ENCODE results near the gene RASGRP4.
"Not testable (repeated sequence)": the region's sequence is repeated elsewhere in the genome, so short reads cannot be mapped to it uniquely, and the experiment has no call there.

Gene RASGRP4, protein sequence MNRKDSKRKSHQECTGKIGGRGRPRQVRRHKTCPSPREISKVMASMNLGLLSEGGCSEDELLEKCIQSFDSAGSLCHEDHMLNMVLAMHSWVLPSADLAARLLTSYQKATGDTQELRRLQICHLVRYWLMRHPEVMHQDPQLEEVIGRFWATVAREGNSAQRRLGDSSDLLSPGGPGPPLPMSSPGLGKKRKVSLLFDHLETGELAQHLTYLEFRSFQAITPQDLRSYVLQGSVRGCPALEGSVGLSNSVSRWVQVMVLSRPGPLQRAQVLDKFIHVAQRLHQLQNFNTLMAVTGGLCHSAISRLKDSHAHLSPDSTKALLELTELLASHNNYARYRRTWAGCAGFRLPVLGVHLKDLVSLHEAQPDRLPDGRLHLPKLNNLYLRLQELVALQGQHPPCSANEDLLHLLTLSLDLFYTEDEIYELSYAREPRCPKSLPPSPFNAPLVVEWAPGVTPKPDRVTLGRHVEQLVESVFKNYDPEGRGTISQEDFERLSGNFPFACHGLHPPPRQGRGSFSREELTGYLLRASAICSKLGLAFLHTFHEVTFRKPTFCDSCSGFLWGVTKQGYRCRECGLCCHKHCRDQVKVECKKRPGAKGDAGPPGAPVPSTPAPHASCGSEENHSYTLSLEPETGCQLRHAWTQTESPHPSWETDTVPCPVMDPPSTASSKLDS

DNA sequence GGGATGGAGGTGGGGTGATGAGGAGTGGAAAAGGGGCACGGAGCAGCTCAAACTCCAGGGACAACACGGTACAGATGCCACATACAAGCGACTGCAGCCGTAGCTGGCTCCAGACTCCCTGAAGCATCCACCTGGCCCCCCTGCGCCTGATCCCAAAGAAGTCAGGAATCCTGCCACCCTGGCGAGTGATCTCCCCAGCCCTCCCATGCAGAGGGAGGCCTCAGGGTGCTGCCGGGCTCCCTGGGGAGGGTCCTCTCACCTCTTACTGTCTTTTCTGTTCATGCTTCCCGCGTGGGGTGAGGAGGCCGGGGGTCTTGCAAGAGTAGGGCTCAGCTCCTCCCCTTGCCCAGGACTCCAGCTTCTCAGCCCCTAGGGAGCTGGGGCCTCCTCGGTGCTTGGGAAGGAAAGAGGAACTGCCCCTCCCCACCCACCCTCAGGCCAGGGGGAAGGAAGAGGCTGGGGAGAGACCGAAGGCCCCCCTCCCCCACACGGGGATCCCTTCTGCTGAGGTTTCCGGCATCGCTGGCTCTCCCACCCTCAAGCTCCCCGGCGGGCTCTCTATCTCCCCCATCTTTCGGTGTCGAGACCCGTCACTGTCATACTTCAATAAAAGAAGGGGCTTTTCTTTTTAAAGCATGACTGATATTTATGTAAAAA, at the start of gene RASGRP4:
RASGRP4 (minus strand) TSS at position 410 of the 657 bp plus-strand sequence; CDS start at position 282, 128 bp downstream.
- DNase-seq (ENCODE audit: low read depth): no peak

DNA sequence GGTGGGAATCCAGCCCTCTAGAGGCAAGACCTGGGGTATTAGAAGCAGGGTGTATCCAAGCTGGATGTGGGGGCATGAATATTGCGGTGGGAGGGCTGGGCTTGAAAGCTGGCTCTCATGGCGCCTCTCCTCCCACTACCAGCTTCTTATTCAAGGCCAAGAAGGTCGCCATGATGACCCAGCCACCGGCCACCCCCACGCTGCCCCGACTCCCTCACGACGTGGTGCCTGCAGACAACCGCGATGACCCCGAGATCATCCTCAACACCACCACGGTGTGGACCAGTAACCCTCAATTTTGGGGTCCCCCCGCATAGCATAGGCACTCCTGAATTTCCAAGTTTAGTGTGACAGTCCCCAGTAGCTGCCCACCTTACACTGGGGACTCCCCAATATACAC, 49.2 kb upstream of the RASGRP4 start:
- no peak for DNase-seq (ENCODE audit: low read depth)

DNA sequence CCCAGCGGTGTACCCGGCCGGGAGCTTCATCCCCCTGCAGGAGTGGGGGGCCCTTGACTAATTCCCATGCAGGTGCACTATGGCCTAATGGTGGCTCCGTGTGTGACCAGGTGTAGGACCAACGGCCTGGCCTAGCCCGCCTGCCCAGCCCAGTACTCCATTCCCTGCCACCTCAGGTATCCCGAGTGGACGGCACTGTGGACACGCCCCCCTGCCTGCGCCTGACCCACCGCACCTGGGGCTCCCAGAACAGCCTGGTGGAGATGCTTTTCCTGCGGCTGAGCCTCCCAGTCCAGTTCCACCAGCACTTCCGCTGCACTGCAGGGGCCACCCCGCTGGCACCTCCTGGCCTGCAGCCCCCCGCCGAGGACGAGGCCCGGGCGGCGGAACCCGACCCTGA, 47.2 kb upstream of the RASGRP4 start:
- DNase-seq (ENCODE audit: low read depth): no peak

DNA sequence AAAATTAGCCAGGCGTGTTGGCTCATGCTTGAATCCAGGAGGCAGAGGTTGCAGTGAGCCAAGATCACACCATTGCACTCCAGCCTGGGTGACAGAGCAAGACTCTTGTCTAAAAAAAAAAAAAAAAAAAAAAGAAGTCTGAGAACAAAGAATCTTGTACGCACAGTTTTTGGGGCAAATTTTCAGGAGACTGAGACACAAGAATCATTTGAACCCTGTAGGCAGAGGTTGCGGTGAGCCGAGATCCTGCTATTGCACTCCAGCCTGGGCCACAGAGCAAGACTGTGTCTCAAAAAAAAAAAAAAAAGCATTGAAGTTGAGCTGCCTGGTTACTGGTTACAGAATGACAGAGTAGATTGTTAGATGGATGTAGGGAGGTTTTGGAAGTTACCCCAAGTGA, 46.7 kb upstream of the RASGRP4 start:
- not testable (repeated sequence) for DNase-seq (ENCODE audit: low read depth)

DNA sequence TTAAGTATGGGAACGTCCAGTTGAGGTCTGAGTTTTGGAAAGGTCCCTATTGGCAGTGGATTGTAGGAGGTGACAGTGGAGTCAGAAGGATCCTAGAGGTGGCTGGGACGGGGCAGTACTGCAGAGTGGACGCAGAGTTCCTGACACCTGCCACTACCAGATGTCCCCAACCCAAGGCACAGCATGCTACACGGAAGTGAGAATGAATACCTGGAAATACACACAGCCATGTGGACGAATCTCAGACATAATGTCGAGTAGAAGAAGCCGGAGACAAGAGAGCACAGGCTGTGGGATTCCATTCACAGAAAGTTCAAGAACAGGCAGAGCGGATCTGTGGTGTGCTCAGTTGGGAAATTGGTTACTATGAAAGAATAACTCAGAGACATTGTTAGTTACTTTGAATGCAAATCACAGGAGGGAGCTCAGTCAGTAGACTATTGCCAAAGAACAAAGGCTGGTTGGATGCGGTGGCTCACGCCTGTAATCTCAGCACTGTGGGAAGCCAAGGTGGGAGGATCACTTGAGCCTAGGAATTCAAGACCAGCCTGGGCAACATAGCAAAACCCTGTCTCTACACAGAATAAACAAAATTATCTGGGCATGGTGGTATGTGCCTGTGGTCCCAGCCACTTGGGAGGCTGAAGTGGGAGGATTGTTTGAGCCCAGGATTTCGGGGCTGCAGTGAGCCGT, 44.9 kb upstream of the RASGRP4 start:
- no peak for DNase-seq (ENCODE audit: low read depth)

DNA sequence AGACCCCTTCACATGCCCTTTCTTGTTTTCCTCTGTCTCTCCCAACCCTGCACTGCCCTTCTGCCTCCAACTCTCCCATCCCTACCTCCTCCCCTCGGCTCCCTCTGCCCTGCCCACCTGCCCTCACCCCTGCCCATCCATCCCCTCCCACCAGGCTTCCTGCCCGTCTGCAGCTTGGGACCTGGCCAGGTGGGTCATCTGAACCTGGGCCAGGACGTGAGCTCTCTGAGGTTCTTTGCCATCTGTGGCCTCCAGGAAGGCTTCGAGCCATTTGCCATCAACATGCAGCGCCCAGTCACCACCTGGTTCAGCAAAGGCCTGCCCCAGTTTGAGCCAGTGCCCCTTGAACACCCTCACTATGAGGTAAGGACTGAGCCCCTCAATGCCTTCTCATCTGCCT, 43.1 kb upstream of the RASGRP4 start:
- DNase-seq (ENCODE audit: low read depth): no peak

DNA sequence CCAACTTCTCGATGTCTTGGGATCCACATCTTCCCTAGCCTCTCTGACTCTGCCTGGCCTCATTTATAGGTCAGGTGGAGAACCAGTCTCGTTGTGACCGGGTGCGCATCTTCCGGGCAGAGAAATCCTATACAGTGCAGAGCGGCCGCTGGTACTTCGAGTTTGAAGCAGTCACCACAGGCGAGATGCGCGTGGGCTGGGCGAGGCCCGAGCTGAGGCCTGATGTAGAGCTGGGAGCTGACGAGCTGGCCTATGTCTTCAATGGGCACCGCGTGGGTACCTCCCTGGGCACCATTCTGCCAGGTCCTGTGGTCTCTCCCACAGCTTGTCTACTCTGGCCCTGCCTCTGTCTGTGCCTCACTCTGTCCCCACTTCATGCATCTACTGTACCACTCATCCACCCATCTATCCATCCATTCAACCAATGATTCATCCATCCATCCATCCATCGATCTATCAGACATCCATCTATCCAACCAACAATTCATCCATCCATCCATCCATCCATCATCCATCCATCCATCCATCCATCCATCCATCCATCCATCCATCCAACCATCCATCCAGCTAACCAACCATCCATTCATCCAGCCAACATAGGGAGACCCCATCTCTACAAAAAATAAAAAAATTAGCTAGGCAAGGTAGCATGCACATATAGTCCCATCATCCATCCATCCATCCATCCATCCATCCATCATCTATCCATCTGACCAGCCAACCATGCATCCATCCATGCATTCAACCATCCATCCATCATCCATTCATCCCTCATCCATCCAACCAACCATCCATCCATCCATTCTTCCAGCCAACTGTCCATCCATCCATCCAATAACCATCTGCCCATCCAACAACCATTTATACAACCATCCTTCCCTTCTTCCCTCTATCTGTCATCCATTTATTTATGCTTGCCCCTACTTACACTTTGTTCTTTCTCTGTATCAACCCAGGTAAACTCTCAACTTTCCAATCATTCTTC, 41.8 kb upstream of the RASGRP4 start:
- DNase-seq (ENCODE audit: low read depth): no peak

DNA sequence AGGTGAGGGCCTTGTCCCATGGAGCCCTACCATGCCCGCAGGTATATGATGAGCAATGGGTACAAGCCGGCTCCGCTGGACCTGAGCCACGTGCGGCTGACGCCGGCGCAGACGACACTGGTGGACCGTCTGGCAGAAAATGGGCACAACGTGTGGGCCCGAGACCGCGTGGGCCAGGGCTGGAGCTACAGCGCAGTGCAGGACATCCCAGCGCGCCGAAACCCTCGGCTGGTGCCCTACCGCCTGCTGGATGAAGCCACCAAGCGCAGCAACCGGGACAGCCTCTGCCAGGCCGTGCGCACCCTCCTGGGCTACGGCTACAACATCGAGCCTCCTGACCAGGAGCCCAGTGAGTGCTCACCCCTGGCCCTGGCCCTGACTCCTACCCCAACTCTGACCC, 40.0 kb upstream of the RASGRP4 start:
- no peak for DNase-seq (ENCODE audit: low read depth)

DNA sequence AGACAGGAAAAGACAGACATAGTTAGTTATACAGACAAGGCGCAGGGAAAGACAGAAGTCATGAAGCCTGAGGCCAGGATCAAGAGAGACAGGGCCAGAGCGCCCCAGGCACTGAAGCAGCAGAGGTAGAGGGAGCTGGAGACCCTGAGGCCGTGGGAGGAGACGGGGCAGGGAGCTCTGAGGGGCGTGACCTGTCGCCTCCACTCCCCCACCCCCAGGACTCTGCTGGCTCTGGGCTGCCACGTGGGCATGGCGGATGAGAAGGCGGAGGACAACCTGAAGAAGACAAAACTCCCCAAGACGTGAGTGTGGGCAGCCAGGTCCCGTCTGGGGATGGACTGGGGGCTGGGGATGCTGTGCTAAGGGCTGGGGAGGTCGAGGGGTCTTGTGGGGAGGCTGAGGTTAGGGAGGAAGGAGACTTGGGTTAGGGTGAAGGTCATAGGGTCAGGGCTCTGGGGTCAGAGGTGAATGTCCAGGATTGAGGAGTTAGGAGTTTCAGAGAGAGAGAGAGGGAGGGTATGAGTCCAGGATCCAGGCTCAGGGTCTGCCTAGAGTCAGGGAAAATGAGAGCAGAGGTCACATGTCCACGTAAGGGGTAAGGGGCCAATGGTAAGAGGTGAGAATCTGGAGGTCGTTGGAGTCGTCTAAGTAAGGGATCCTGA, 38.5 kb upstream of the RASGRP4 start:
- no peak for DNase-seq (ENCODE audit: low read depth)

DNA sequence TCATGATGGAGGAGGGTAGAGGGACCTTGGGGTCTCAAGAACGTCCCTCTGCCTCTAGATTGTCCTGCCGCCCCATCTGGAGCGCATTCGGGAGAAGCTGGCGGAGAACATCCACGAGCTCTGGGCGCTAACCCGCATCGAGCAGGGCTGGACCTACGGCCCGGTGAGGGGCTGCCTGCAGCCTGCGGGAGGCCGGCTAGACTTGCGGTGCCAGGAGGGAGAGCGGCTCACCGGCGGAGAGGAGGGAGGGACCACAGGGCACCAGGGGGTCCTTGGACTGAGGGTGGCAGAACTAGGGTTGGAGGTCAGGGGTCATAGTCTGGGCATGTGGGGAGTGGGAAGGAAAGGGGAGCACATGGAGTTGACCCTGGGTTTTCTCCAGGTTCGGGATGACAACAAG, 37.3 kb upstream of the RASGRP4 start:
- no peak for DNase-seq (ENCODE audit: low read depth)

DNA sequence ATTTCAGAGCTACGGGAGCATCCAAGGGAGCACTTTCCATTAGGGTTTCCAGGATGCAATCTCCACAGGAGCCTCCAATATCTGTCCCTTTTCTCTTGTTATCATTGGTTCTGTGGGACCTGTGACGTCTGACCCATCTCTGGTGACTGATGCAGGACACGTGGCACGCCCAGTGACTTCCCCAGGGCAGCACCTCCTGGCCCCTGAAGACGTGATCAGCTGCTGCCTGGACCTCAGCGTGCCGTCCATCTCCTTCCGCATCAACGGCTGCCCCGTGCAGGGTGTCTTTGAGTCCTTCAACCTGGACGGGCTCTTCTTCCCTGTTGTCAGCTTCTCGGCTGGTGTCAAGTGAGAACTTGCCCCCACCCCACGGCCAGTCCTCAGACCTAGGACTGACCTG, 33.0 kb upstream of the RASGRP4 start:
- no peak for DNase-seq (ENCODE audit: low read depth)

DNA sequence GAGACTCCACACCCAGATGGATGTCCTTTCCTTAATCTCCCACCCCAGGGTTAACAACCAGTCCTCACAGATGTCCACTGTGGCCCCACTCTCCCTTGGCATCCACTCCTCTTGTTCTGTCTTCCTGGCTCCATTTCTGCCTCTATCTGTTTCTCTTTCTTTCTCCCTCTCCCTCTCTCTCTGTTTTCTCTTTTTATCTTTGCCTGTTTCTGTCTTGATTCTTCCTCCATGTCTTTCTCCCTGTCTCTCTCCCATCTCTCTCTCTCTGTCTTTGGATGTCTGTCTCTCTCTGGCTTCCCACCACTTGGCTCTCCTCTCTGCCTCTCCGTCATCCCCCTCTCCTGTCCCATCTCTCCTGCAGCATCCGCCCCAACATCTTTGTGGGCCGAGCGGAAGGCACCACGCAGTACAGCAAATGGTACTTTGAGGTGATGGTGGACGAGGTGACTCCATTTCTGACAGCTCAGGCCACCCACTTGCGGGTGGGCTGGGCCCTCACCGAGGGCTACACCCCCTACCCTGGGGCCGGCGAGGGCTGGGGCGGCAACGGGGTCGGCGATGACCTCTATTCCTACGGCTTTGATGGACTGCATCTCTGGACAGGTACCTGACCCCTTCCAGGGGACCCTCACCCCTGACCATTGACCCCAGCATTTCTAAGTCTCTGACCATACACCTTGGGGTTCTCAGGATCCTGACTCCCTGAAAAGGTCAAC, 31.8 kb upstream of the RASGRP4 start:
- no peak for DNase-seq (ENCODE audit: low read depth)

DNA sequence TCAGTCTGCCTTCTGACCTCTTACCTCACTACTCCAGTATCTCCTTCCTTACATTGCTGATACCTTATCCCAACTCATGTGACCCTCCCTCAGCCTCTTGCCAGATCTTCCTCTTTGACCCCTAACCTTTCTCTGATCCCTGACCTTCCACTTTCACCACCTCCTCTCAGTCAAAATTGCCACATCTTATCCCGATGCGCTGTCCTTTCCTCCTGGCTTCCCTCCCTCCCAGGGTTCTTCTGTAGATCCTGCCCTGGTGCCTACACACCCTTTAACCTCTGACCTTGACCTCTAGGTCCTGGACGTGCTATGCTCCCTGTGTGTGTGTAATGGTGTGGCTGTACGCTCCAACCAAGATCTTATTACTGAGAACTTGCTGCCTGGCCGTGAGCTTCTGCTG, 31.2 kb upstream of the RASGRP4 start:
- DNase-seq (ENCODE audit: low read depth): no peak

DNA sequence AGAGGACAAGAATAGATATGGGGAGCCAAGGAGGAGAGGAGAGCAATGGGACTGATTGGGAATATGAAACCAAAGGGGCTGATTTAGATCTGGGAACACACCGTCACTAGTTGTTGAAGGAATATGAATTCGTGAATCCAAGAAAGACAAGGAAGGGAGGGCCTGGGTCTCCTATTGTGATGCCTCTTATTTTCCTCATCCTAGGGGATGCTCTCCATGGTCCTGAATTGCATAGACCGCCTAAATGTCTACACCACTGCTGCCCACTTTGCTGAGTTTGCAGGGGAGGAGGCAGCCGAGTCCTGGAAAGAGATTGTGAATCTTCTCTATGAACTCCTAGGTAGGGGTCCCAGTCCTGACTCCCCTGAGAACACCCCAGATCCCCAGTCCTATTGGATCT, 29.0 kb upstream of the RASGRP4 start:
- peak; percentile 13 for DNase-seq (ENCODE audit: low read depth)

DNA sequence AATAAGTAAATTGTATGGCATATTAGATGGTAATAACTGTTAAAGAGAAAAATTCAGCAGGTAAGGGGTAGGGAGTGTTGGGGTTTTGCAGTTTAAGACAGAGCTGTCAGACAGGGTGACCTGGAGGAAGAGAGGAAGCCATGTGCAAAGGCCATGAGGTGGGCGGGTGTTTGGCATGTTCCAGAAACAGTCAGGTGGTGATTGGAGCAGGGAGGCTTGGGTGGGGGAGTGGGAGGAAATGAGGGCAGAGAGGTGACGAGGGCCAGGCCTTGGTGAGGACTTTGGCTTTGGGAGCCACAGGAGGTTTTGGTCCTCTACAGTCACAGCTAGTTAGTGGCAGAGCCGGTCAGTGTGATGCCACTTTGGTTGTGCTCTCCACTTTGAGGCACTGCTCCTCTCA, 27.6 kb upstream of the RASGRP4 start:
- no peak for DNase-seq (ENCODE audit: low read depth)

DNA sequence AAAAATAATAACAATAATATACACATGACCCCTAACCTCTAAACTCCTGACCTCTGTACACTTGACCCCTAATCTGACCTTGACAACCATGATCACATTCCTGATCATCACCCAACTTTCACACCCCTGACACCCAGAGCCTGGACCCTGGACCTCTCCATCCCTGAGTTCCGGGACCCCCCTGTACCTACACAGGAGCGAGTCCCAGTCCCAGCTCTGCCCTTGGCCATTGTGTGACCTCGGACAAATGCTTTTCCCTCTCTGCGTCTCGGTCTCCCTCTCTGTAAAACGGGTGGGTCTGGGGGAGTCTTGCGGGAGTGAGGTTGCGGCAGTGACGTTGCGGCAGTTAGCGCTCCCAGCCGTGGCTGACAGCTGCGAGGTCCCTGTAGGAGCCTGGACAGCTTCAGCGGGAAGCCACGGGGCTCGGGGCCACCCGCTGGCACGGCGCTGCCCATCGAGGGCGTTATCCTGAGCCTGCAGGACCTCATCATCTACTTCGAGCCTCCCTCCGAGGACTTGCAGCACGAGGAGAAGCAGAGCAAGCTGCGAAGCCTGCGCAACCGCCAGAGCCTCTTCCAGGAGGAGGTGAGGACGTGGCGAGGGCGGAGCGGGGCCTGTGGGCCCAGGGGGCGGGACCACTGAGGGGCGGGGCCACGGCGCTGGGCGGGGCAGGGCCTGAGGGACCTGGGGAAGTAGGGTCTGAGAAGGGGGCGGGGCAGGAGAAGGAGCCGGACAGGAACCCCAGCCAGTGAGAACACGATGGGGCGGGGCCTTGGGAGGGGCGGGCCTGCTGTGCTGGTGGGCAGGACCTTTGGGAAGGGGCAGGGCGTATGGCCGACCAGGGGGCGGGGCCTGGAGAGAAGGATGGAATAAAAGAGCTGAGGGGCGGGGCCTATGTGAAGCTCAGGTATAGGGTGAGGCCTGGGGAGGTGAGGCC, 26.7 kb upstream of the RASGRP4 start:
- DNase-seq (ENCODE audit: low read depth): no peak

DNA sequence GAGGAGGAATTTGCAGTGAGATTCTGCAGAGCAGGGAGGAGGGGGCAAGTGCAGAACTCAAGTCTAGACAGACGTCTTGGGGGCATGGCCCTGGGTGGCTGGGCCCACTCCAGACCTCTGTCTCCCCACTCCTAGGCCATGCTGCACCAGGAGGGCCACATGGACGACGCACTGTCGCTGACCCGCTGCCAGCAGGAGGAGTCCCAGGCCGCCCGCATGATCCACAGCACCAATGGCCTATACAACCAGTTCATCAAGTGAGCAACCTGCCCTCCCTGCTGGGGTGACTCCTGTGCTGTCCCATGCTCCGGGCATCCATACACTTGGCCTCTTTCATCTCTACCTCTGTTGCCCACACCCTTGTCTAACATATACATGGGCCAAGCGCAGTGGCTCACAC, 25.6 kb upstream of the RASGRP4 start:
- DNase-seq (ENCODE audit: low read depth): no peak

DNA sequence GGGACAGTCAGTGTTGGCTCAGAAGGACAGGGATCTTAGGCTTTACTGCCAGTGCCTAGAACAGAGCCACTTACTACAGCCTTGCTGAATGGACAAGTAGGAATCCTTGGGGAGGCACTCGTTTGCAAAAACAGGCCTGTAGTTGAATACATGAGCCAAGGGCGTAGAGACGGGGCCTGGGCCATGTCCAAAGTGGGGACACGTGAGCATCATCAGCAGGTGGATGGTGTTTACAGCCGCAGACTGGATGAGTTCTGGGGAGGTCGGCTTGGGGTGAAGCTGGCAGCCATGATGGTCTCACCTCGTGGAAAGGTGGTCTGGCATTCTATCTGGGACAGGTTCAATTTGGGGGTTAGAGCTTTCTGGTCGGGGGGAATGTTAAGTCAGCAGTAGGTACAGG, 25.0 kb upstream of the RASGRP4 start:
- no peak for DNase-seq (ENCODE audit: low read depth)

DNA sequence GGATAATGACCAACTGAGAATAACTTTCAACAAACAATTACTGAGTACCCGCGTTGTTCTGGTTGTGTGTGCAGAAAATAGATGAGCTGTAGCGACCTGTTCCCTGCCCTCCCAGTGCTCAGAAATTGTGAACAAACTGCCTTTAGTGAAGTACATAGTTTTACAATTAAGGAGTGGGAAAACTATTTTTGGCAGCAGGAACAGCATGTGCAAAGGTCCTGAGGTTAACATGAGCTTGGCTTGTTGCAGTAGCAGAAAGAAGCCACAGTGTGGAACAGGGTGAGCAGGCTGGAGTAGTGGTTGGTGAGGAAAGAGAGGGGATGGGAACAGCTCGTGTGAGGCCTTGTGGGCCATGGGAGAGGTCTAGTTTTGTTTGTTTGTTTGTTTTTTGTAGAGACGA, 23.5 kb upstream of the RASGRP4 start:
- DNase-seq (ENCODE audit: low read depth): no peak

Measured in amniotic epithelial cell (primary cell).